Panc1 (cell line): ENCODE data around the gene IMMT. TPM values are rescaled to one million over a fixed set of nuclear protein-coding genes. Genes with fewer than 3 reads are reported as not detected.

Experiments used
- ATAC-seq: fragments of 200-7000 bp; cut with Tn5 transposase; 2 replicates; pipeline ENCODE4 v1.9.1; 2020; ENCODE audit warnings: mild to moderate bottlenecking, moderate library complexity
- BruUV-seq: library from RNA; stranded (reverse); fragments of 400-500 nt; replicated peaks from 2 replicates; lab custom pipeline; 2021; lab: Mats Ljungman, UMichigan
- CTCF ChIA-PET: fragments of 300-600 bp; sonication (Branson Sonifier 250); formaldehyde crosslinking; loops from one replicate; lab custom pipeline; 2022; ENCODE audit warnings: antibody characterized with exemption; lab: Charles Lee
- POLR2A ChIA-PET: fragments of 300-600 bp; sonication (Branson Sonifier 250); formaldehyde crosslinking; loops from one replicate; lab custom pipeline; 2022; ENCODE audit warnings: antibody characterized with exemption; lab: Charles Lee
- DNase-seq: peaks from one replicate; pipeline ENCODE4 v3.0.0-alpha.2; 2010; ENCODE audit warnings: low read depth, low spot score
- H3K27ac ChIP-seq: 2 replicates; pipeline ENCODE4 v1.5.1; 2011; ENCODE audit warnings: mild to moderate bottlenecking, low read length, inconsistent platforms
- H3K27me3 ChIP-seq: fragments of 200-500 bp; sonication (Bioruptor generic); 2 replicates; pipeline ENCODE4 v1.6.0; 2014; ENCODE audit warnings: low read length, inconsistent platforms; ENCODE audit not compliant: control insufficient read depth, insufficient read depth
- H3K36me3 ChIP-seq: fragments of 200-500 bp; sonication (Bioruptor generic); 2 replicates; pipeline ENCODE4 v1.5.1; 2014; ENCODE audit warnings: inconsistent platforms, mild to moderate bottlenecking, low read length, moderate library complexity; ENCODE audit not compliant: control insufficient read depth, insufficient read depth
- H3K4me1 ChIP-seq: 2 replicates; pipeline ENCODE4 v1.5.1; 2011; ENCODE audit warnings: inconsistent platforms, mild to moderate bottlenecking, low read length, moderate library complexity; ENCODE audit not compliant: control insufficient read depth, insufficient read depth
- H3K4me3 ChIP-seq, 2 experiments: 2 replicates each; pipeline ENCODE4 v1.5.1; 2011 to 2012; ENCODE audit warnings: low read depth in 2 of 2, low read length in 2 of 2, mild to moderate bottlenecking in 2 of 2, inconsistent platforms in 1 of 2, moderate library complexity in 1 of 2
- H3K9me3 ChIP-seq: fragments of 200-500 bp; sonication (Bioruptor generic); 2 replicates; pipeline ENCODE4 v1.5.1; 2014; ENCODE audit warnings: low read depth, mild to moderate bottlenecking, inconsistent platforms, low read length, moderate library complexity; ENCODE audit not compliant: control insufficient read depth, insufficient read depth
- POLR2AphosphoS5 ChIP-seq: IDR thresholded peaks from 2 replicates; pipeline ENCODE4 v1.6.1; 2012; ENCODE audit warnings: mild to moderate bottlenecking, low read depth, low read length, moderate library complexity
- SIN3A ChIP-seq: IDR thresholded peaks from 2 replicates; pipeline ENCODE4 v1.6.1; 2012; ENCODE audit warnings: low read depth, mild to moderate bottlenecking, low read length, moderate library complexity, borderline replicate concordance; ENCODE audit not compliant: insufficient read depth
- TCF7L2 ChIP-seq: IDR thresholded peaks from 2 replicates; pipeline ENCODE4 v1.6.1; 2011; ENCODE audit warnings: mild to moderate bottlenecking, low read depth, low read length, inconsistent platforms
- in situ Hi-C: cut with HindIII; loops from 2 replicates; pipeline ENCODE4 v1.10.0; 2016; ENCODE audit warnings: low sequenced_read_pairs, low pct_unique_long_range_greater_than_20kb
- intact Hi-C: fragments of 100-400 bp; cut with micrococcal nuclease; formaldehyde crosslinking; loops from one replicate; pipeline ENCODE4 v1.10.0; 2022; ENCODE audit not compliant: unreplicated experiment
- total RNA-seq: library from RNA; stranded (reverse); gene quantifications from one replicate; pipeline ENCODE4 v1.2.1, GENCODE V29; 2021; ENCODE audit not compliant: unreplicated experiment
- TF ChIP-seq, protein P1 (sequence below): fragments of 450-650 bp; IDR thresholded peaks from 2 replicates; pipeline ENCODE4 v1.5.1; 2017; ENCODE audit warnings: mild to moderate bottlenecking
- TF ChIP-seq, protein P2 (sequence below), 2 experiments: IDR thresholded peaks; 2 replicates each; pipeline ENCODE4 v1.6.1; 2011 to 2012; ENCODE audit warnings: low read depth in 2 of 2, control low read depth in 1 of 2, low read length in 1 of 2, mild to moderate bottlenecking in 1 of 2, moderate library complexity in 1 of 2; ENCODE audit not compliant: insufficient read depth in 1 of 2

The IMMT gene
- total RNA-seq, 1 experiment from 2014 or later, result 138 TPM

DNA sequence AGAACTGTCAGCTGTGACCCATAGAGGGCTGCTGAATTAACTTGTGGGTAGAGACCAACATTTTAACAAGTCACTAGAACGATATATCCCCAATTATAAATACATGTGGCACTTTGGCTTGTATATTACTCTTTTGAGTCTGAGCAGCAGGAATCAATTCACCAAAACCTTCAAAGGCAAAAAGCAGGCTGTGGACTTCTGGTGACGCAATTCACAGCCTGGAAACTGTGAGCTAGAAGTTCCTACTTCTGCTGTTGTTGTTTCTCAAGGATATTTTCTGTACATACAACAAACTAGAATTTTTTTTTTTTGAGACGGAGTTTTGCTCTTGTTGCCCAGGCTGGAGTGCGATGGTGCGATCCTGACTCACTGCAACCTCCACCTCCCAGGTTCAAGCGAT lies 52.0 kb downstream of the IMMT start:
- Histone ChIP-seq H3K36me3 (peaks cover 25% of the 10 kb centered on the region), H3K9me3 (no peaks in the 10 kb centered on the region), H3K27me3 (no peaks in the 10 kb centered on the region), H3K27ac (no peak overlapping the region), H3K4me3 (no peak overlapping the region), H3K4me1 (no peaks in the 10 kb centered on the region)
- in situ Hi-C loops, result no loop called here
- no peak for TF ChIP-seq SIN3A
- TF ChIP-seq, protein P1, sequence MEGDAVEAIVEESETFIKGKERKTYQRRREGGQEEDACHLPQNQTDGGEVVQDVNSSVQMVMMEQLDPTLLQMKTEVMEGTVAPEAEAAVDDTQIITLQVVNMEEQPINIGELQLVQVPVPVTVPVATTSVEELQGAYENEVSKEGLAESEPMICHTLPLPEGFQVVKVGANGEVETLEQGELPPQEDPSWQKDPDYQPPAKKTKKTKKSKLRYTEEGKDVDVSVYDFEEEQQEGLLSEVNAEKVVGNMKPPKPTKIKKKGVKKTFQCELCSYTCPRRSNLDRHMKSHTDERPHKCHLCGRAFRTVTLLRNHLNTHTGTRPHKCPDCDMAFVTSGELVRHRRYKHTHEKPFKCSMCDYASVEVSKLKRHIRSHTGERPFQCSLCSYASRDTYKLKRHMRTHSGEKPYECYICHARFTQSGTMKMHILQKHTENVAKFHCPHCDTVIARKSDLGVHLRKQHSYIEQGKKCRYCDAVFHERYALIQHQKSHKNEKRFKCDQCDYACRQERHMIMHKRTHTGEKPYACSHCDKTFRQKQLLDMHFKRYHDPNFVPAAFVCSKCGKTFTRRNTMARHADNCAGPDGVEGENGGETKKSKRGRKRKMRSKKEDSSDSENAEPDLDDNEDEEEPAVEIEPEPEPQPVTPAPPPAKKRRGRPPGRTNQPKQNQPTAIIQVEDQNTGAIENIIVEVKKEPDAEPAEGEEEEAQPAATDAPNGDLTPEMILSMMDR, result no peak
- no peak for TF ChIP-seq TCF7L2
- ATAC-seq, result no peak
- POLR2A ChIA-PET, result interaction anchor here (0.6 kb wide), 1 partner anchor 13 kb away, joined by 3 read pairs; no protein-coding TSS in a partner anchor
- CTCF ChIA-PET, result no interaction called here
- no peak for DNase-seq
- intact Hi-C loops, result no loop called here
- BruUV-seq, result no TSS peak

DNA sequence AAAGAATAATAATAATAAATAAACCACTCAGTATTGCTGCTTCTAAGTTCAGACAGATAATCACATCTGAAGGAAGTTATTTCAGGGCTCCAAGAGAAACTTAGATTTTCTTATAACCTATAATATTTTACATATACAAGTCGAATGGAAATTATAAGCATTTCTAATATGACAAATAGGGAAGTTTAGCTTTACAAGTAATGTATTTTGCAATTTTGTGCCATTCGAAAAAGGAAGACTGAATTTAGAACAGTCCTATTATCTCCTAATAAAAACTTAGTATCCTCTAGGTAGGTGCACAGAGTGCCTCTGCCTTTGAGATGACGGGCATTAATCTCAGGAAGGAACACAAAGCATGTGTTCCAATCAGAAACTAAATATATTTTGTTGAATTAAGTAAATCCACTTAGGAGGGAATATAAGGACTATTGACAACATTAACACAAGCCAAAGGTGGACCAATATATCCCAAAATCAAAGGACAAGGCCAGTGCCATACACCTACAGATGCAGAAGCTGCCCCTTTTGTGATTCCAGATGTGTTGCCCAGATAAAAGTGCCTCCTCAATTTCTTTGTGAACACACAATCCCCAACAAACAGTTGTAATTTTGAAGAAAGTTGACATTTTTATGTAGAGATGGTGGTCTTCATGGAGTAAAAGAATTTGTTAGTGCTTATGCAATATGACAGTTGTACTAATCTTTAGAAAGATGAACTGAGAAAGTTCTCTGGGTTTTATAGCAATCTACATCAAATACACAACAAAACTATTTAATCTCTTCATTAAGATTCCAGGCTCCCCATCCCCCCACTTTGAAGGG lies 52.6 kb downstream of the IMMT start:
- H3K36me3 ChIP-seq, result peaks cover 27% of the 10 kb centered on the region
- ATAC-seq (no peak), DNase-seq (no peak)
- H3K4me3 ChIP-seq, result no peak overlapping the region
- intact Hi-C loops, result no loop called here
- in situ Hi-C loops, result no loop called here
- POLR2A ChIA-PET, result interaction anchor here (0.6 kb wide), 1 partner anchor 12 kb away, joined by 3 read pairs; no protein-coding TSS in a partner anchor
- BruUV-seq, result no TSS peak
- H3K27me3 ChIP-seq, result no peaks in the 10 kb centered on the region
- no peaks in the 10 kb centered on the region for H3K4me1 ChIP-seq
- H3K27ac ChIP-seq, result no peak overlapping the region
- CTCF ChIA-PET, result no interaction called here
- TF ChIP-seq, protein P1, result no peak
- TF ChIP-seq TCF7L2, result no peak
- no peak for TF ChIP-seq SIN3A
- TF ChIP-seq POLR2AphosphoS5, result peak; percentile 48; the same call in 1 of the 2 replicates
- TF ChIP-seq, protein P2, sequence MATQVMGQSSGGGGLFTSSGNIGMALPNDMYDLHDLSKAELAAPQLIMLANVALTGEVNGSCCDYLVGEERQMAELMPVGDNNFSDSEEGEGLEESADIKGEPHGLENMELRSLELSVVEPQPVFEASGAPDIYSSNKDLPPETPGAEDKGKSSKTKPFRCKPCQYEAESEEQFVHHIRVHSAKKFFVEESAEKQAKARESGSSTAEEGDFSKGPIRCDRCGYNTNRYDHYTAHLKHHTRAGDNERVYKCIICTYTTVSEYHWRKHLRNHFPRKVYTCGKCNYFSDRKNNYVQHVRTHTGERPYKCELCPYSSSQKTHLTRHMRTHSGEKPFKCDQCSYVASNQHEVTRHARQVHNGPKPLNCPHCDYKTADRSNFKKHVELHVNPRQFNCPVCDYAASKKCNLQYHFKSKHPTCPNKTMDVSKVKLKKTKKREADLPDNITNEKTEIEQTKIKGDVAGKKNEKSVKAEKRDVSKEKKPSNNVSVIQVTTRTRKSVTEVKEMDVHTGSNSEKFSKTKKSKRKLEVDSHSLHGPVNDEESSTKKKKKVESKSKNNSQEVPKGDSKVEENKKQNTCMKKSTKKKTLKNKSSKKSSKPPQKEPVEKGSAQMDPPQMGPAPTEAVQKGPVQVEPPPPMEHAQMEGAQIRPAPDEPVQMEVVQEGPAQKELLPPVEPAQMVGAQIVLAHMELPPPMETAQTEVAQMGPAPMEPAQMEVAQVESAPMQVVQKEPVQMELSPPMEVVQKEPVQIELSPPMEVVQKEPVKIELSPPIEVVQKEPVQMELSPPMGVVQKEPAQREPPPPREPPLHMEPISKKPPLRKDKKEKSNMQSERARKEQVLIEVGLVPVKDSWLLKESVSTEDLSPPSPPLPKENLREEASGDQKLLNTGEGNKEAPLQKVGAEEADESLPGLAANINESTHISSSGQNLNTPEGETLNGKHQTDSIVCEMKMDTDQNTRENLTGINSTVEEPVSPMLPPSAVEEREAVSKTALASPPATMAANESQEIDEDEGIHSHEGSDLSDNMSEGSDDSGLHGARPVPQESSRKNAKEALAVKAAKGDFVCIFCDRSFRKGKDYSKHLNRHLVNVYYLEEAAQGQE (IDR thresholded peaks at IDR 0.05; ENCODE audit: insufficient read depth in 1 of 2, low read depth in 2 of 2, low read length in 1 of 2), result no peak
- H3K9me3 ChIP-seq, result no peaks in the 10 kb centered on the region
